ENCODE results near the gene CNIH2. TPM values are rescaled to one million over a fixed set of nuclear protein-coding genes. Genes with fewer than 3 reads are reported as not detected.
"Not testable (repeated sequence)": the region's sequence is repeated elsewhere in the genome, so short reads cannot be mapped to it uniquely, and the experiment has no call there.

The CNIH2 gene
- total and polyA plus RNA-seq, 9 of the 15 experiments (the other 6 are each of a cell fraction or from before 2014, with no cell fraction given): 0.26 to 0.89 (median 0.40) TPM; not detected in 4

- POLR2A ChIA-PET; H3K9me1 ChIP-seq (ENCODE audit: control insufficient read depth, insufficient read depth, low read length); ATAC-seq; H3K4me3 ChIP-seq; BruUV-seq (replicated peaks); H3K36me3 ChIP-seq (ENCODE audit: control insufficient read depth, insufficient read depth, low read length); H3K27ac ChIP-seq (ENCODE audit: extremely low read depth, low read depth, low read length); in situ Hi-C loops (cut with MboI); H3K27me3 ChIP-seq (ENCODE audit: control insufficient read depth in 2 of 2, insufficient read depth in 2 of 2, low read length in 2 of 2); CTCF ChIA-PET (ENCODE audit: low intra/inter-chr PET ratio); H2AFZ ChIP-seq (ENCODE audit: low read depth, low read length); intact Hi-C loops (cut with micrococcal nuclease); H3K9ac ChIP-seq (ENCODE audit: insufficient read depth in 1 of 2, low read depth in 2 of 2, low read length in 2 of 2); H3K79me2 ChIP-seq (ENCODE audit: control insufficient read depth, insufficient read depth, low read length); FAIRE-seq; DNase-seq (ENCODE audit: extremely low read depth in 1 of 4, low spot score in 3 of 4); H3K4me2 ChIP-seq (ENCODE audit: insufficient read depth, low read length); H3K9me3 ChIP-seq (replicated peaks; ENCODE audit: control insufficient read depth, insufficient read depth, low read depth, low read length); H4K20me1 ChIP-seq (replicated peaks; ENCODE audit: control insufficient read depth, insufficient read depth, low read length): not testable (repeated sequence)
- H3K4me1 ChIP-seq (replicated peaks in 1 of 2; ENCODE audit: control insufficient read depth in 2 of 2, insufficient read depth in 2 of 2, low read length in 2 of 2): peaks cover 0 to 46% of the 10 kb centered on the region in 2 experiments; a peak in 2 of 5 replicates
- peak in 1 of 2 experiments; percentile 13; a peak in 1 of 4 replicates for TF ChIP-seq KDM1A (IDR thresholded peaks at IDR 0.05)
- TF ChIP-seq BCOR (IDR thresholded peaks at IDR 0.05): peak; percentile 53; the same call in 1 of the 2 replicates
- 20% methylated on average over 4 of the region's 6 CpGs for WGBS (ENCODE audit: insufficient coverage, low coverage, missing lambda C conversion rate)
Observed at GRCh38 chr11:66320748-66321147, 42.8 kb downstream of the CNIH2 start.

- intact Hi-C loops (cut with micrococcal nuclease): no loop called here
- ChIA-PET POLR2A (interaction anchor here (1.4 kb wide), 1 partner anchor 8 kb away, joined by 9 read pairs; no protein-coding TSS in a partner anchor), CTCF (ENCODE audit: low intra/inter-chr PET ratio) (interaction anchor here (0.6 to 1.5 kb wide), 2 partner anchors 10 to 98 kb away, joined by 5 to 16 read pairs; no protein-coding TSS in a partner anchor)
- H3K9ac ChIP-seq (ENCODE audit: insufficient read depth in 1 of 2, low read depth in 2 of 2, low read length in 2 of 2): no peak overlapping the region
- H3K27ac ChIP-seq (ENCODE audit: extremely low read depth, low read depth, low read length): no peak overlapping the region
- TF ChIP-seq ZBTB26 (CRISPR knock-in tag; IDR thresholded peaks at IDR 0.05) (no peak), ZNF717 (CRISPR knock-in tag; IDR thresholded peaks at IDR 0.05) (no peak), PREB (CRISPR knock-in tag; IDR thresholded peaks at IDR 0.05) (no peak), SRSF7 (optimal IDR thresholded peaks at IDR 0.05; ENCODE audit: low read depth, low read length) (no peak)
- peaks cover 2% of the 10 kb centered on the region for H3K9me1 ChIP-seq (ENCODE audit: control insufficient read depth, insufficient read depth, low read length)
- 27% methylated on average over 4 of the region's 4 CpGs for WGBS (ENCODE audit: insufficient coverage, low coverage, missing lambda C conversion rate)
- H4K20me1 ChIP-seq (replicated peaks; ENCODE audit: control insufficient read depth, insufficient read depth, low read length): no peaks in the 10 kb centered on the region
- peaks cover 0 to 46% of the 10 kb centered on the region in 2 experiments; a peak in 3 of 5 replicates for H3K4me1 ChIP-seq (replicated peaks in 1 of 2; ENCODE audit: control insufficient read depth in 2 of 2, insufficient read depth in 2 of 2, low read length in 2 of 2)
- no TSS peak for BruUV-seq (replicated peaks)
- no peaks in the 10 kb centered on the region for H3K9me3 ChIP-seq (replicated peaks; ENCODE audit: control insufficient read depth, insufficient read depth, low read depth, low read length)
- H3K4me2 ChIP-seq (ENCODE audit: insufficient read depth, low read length): no peak overlapping the region
- no peaks in the 10 kb centered on the region for H3K27me3 ChIP-seq (ENCODE audit: control insufficient read depth in 2 of 2, insufficient read depth in 2 of 2, low read length in 2 of 2)
- DNase-seq (ENCODE audit: extremely low read depth in 1 of 4, low spot score in 3 of 4): no peak
- no peak for FAIRE-seq
- H3K36me3 ChIP-seq (ENCODE audit: control insufficient read depth, insufficient read depth, low read length): no peaks in the 10 kb centered on the region
- H3K4me3 ChIP-seq: no peak overlapping the region
- ATAC-seq: no peak
- H3K79me2 ChIP-seq (ENCODE audit: control insufficient read depth, insufficient read depth, low read length): no peaks in the 10 kb centered on the region
- H2AFZ ChIP-seq (ENCODE audit: low read depth, low read length): no peak overlapping the region
- in situ Hi-C loops (cut with MboI): no loop called here
Observed at GRCh38 chr11:66321606-66322005, 43.6 kb downstream of the CNIH2 start.

Measured in K562 (cell line).